ENCODE results near the gene ALK.

GRCh38 chr2:29586919-29587318, 334.5 kb downstream of the ALK start:
- TF ChIP-seq POLR2A (IDR thresholded peaks at IDR 0.05; ENCODE audit: low read length) (no peak), GATA1 (IDR thresholded peaks at IDR 0.05; ENCODE audit: low read depth, low read length) (no peak)
